Coronary artery (tissue), 2 donors: ENCODE results near the gene HEXIM1.
A peak's percentile ranks its signal among the peaks of the same experiment; 100 is the strongest.

Experiments
- DNase-seq: peaks from one replicate; pipeline ENCODE4 v3.0.0-alpha.2; 2017; ENCODE audit warnings: low spot score
- H3K27ac ChIP-seq, 2 donors: fragments of 200-600 bp; sonication (generic); one replicate each; pipeline ENCODE4 v1.5.1; 2016 to 2019
- H3K4me3 ChIP-seq: fragments of 200-600 bp; sonication (generic); 2 replicates; pipeline ENCODE4 v1.5.1; 2016; ENCODE audit warnings: mild to moderate bottlenecking, moderate library complexity
- TF ChIP-seq, protein P1 (sequence below): fragments of 200-600 bp; sonication (generic); IDR thresholded peaks from one replicate; pipeline ENCODE4 v1.5.1; 2019; ENCODE audit warnings: antibody characterized with exemption

Gene HEXIM1

DNA sequence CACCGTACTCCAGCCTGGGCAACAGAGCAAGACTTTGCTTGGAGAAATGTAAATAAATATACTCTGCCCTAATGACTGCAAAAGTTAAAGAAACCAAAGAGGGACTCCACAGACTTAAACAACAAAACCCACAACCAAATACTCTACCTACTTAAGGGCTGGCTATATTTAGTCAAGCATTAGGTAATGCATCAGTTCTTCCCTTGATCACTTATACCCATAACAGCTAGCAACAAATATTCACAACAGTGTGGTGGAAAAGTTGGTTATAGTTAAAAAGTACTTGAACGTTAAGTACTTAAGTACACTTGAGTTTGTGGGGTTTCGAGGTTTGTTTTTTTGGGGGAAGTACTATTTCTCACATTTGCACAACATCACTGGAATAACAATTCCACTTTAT lies 8.0 kb downstream of the HEXIM1 start:
- DNase-seq: no peak
- Histone ChIP-seq H3K4me3 (no peak overlapping the region), H3K27ac (no peak overlapping the region)
- TF ChIP-seq, protein P1, sequence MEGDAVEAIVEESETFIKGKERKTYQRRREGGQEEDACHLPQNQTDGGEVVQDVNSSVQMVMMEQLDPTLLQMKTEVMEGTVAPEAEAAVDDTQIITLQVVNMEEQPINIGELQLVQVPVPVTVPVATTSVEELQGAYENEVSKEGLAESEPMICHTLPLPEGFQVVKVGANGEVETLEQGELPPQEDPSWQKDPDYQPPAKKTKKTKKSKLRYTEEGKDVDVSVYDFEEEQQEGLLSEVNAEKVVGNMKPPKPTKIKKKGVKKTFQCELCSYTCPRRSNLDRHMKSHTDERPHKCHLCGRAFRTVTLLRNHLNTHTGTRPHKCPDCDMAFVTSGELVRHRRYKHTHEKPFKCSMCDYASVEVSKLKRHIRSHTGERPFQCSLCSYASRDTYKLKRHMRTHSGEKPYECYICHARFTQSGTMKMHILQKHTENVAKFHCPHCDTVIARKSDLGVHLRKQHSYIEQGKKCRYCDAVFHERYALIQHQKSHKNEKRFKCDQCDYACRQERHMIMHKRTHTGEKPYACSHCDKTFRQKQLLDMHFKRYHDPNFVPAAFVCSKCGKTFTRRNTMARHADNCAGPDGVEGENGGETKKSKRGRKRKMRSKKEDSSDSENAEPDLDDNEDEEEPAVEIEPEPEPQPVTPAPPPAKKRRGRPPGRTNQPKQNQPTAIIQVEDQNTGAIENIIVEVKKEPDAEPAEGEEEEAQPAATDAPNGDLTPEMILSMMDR: no peak

DNA sequence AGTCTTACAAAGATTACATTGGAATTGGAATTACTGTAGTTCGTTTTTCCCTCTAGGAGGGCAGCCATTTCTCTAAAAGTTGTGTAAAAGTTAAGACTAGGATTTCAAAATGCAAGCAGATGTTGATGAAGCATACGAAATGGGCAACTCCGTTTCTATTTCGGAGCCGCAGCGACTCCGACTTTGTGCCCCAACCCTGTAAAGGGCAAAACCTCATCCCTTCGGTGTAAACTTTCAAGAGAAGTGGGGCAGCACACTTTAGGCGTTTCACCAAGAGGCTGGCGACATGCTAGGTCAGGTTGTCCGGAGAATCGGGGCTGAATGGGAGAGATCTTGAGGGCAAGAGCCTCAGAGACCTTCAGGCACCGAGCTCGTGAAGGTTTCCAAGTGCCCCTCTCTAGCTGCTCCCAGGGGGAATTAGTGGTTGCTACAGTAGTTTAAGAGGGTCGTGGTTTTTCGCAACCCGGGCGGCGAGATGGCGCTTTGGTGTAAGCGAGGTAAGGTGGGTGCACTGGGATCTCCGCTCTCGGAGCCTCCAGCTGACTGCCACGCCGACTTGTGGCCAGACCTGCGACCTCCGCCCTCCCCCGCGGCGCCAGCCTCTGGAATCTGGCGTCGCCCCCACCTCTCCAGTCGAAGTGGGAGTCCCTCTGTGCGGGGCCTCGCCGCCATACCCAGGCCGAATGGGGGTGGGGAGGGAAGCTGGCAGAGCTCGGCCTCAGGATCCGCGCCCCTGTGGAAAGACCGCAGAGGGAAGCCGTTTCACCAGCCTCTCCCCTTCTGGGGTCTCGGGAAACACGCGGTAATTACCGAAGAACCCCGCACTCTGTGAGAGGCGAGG lies 12.4 kb downstream of the HEXIM1 start:
- Histone ChIP-seq H3K27ac (peak overlapping the region; percentile 99 to 100), H3K4me3 (peak overlapping the region; percentile 88)
- TF ChIP-seq, protein P1: no peak
- peak; percentile 88 for DNase-seq

DNA sequence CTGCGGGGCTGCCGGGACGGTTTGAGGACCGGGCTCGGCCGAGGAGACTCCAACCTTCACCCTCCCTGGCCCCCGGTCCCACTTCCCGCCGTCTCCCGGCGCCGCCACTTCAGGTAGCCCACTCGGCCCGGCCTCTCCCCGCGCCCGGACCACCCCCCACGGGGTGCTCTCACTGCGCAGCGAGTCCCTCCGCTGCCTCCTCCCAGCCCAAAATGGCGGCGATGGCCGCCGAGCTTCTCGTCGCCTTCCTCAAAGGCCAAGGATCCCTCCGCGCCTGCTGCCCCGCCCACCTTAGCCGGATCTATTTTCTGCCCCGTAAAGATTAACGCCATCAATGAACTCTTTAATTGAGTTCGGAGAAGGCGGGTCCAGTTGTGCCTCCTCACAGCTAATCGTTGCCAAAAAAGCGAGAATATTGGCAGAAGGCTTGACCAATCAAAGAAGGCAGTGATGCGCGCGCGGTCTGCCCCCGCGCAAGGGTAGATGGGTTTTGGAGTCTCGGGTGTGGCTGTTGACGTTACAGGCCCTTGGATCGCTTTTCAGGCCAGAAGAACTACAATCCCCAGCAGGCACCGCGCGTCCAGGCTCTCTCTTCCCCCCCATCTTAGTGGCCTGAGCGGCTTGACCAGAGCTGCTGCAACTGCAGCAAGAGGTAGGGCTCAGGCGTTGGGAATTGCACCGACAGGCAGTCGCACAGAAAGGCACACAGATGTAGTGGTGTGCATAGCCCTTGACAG lies 13.2 kb downstream of the HEXIM1 start, which contains the start of gene HEXIM2:
TSS of gene HEXIM2 (plus strand) at position 588 of the 737 bp plus-strand sequence. CDS start 919 bp downstream, outside the sequence.
- Histone ChIP-seq H3K27ac (peak within 1 kb of the TSS; percentile 99 to 100), H3K4me3 (peak within 1 kb of the TSS; percentile 88)
- TF ChIP-seq, protein P1: no peak
- DNase-seq: peak; percentile 100

DNA sequence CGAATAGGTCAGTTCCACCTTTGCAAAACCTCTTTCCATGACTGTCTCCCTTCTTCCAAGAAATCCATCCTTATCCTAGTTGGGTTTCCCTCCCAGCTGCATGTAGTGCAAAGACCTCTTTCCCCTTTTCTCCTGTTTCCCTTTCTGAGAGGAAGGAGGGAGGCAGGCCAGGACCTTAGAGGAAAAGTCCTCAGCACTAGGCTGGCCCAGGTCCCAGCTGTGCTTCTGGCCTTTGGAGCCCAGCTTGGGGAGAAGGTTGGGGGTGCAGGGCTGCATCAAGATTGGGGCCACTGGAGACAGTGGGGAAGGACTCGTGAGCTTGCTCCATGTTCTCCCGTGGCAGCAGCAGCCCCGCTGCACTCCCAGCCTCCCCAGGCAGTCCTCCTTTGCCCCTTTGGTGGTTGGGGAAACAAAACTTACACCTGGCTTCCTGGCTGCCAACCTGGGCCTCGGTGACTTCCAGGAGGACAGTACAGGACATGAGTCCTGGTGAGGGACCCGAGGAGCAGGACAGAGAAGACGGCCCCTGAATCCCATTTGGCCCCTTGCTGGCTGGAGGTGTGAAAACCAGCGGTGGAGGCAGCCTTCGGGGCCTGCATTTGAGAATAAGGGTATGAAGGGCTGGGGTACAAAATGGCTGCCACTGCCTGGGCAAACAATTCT lies 13.9 kb downstream of the HEXIM1 start:
- H3K27ac ChIP-seq: peak overlapping the region in 1 of 2 donors; percentile 76
- DNase-seq: no peak
- TF ChIP-seq, protein P1: no peak
- peak overlapping the region; percentile 64 for H3K4me3 ChIP-seq

DNA sequence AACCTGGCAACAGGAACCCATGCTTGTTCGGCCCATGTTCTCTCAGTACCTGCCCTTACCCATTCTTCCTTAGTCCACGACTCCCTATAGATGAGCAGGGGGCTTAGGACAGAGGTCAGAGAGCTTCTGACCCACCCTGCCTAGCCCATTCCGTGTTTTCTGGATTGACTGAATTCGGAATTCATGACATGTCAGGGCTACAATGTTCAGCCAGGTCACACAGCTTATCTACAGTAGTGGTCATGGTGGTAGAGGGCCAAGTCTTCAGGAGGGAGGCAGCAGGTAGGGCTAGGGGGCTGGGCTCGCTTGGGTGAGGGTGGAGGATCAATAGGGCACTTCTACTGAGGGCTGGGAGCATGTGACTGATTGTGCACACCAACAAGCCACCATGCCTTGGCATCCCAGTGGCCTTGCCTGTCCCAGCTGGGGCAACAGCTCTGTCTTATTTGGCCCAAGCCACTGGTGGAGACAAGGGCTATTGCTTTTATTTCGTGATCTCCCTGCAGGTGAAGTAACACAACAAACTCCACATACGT lies 16.5 kb downstream of the HEXIM1 start:
- no peak for DNase-seq
- TF ChIP-seq, protein P1: no peak
- H3K27ac ChIP-seq: peak overlapping the region in 1 of 2 donors; percentile 29
- H3K4me3 ChIP-seq: no peak overlapping the region

DNA sequence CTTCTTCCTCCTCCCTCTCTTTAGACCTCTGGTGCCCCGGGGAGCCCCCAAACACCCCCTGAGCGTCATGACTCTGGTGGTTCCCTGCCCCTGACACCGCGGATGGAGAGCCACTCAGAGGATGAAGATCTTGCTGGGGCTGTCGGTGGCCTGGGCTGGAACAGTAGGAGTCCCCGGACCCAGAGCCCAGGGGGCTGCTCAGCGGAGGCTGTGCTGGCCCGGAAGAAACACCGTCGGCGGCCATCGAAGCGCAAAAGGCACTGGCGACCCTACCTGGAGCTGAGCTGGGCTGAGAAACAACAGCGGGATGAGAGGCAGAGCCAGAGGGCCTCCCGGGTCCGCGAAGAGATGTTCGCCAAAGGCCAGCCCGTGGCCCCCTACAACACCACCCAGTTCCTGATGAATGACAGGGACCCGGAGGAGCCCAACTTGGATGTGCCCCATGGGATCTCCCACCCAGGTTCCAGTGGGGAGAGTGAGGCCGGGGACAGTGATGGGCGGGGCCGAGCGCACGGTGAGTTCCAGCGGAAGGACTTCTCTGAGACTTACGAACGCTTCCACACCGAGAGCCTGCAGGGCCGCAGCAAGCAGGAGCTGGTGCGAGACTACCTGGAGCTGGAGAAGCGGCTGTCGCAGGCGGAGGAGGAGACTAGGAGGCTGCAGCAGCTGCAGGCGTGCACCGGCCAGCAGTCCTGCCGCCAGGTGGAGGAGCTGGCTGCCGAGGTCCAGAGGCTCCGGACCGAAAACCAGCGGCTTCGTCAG lies 20.9 kb downstream of the HEXIM1 start:
- no peak overlapping the region for H3K4me3 ChIP-seq
- H3K27ac ChIP-seq: peak overlapping the region in 1 of 2 donors; percentile 99
- TF ChIP-seq, protein P1: no peak
- DNase-seq: no peak
